Measurements from ENCODE around the gene MEX3C.

DNA sequence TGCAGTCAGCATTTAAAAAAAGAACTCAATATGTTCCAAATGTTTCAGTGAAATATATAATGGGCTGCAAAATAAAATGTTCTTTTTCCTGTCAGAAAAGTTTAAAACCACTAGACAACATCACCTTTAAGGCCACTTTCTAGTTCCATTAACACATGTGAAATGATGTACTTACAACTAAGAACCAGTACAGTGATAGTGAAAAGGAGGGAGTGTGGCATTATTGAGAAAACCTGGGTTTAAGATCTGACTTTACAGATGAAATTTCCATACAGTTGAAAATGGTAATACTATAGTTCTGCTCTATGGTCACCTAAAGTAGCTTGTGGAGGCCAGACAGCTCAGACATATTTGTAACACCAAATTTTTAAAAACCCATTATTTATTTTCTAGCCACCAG, 14.7 kb downstream of the MEX3C start:
- TF ChIP-seq FOXJ3 (CRISPR knock-in tag; IDR thresholded peaks at IDR 0.05) (no peak), TEAD4 (IDR thresholded peaks at IDR 0.05; ENCODE audit: borderline replicate concordance, insufficient read depth) (no peak)
